ACHN (cell line): ENCODE results near the gene EXOC4.

Source experiments
- DNase-seq: peaks from one replicate; pipeline ENCODE4 v3.0.0-alpha.2; 2015
- in situ Hi-C: cut with HindIII; loops from 2 replicates; pipeline ENCODE4 v1.10.0; 2017; ENCODE audit warnings: low sequenced_read_pairs, low pct_ligation_motif_present, low pct_unique_long_range_greater_than_20kb

EXOC4 gene

GRCh38 chr7:133652547-133652946, 399.7 kb downstream of the EXOC4 start:
- in situ Hi-C loops, result no loop called here
- no peak for DNase-seq

GRCh38 chr7:133654547-133654946, 401.7 kb downstream of the EXOC4 start:
- in situ Hi-C loops, result no loop called here
- no peak for DNase-seq

GRCh38 chr7:133662276-133662675, 409.4 kb downstream of the EXOC4 start:
- in situ Hi-C loops, result no loop called here
- no peak for DNase-seq

GRCh38 chr7:133662830-133663229, 410.0 kb downstream of the EXOC4 start:
- in situ Hi-C loops, result no loop called here
- DNase-seq, result no peak

GRCh38 chr7:133664528-133664927, 411.6 kb downstream of the EXOC4 start:
- DNase-seq, result no peak
- in situ Hi-C loops, result no loop called here

- no peak for DNase-seq
- in situ Hi-C loops, result no loop called here
These were observed 415.6 kb downstream of the EXOC4 start for GRCh38 chr7:133668296-133669060.

- no peak for DNase-seq
- in situ Hi-C loops, result no loop called here
These were observed 416.2 kb downstream of the EXOC4 start for GRCh38 chr7:133669061-133669455.

GRCh38 chr7:133670250-133670649, 417.4 kb downstream of the EXOC4 start:
- no peak for DNase-seq
- in situ Hi-C loops, result no loop called here

- in situ Hi-C loops, result no loop called here
These were observed 420.0 kb downstream of the EXOC4 start for GRCh38 chr7:133672866-133673265.

GRCh38 chr7:133674079-133674763, 421.3 kb downstream of the EXOC4 start:
- DNase-seq, result no peak
- in situ Hi-C loops, result no loop called here

More at GRCh38 chr7:133672866-133673265, 420.0 kb downstream of the EXOC4 start:
- DNase-seq, result peak; percentile 37

GRCh38 chr7:133675510-133676218, 422.8 kb downstream of the EXOC4 start:
- DNase-seq, result no peak
- in situ Hi-C loops, result no loop called here

- DNase-seq, result no peak
- in situ Hi-C loops, result no loop called here
These were observed 424.0 kb downstream of the EXOC4 start for GRCh38 chr7:133676805-133677370.

- no peak for DNase-seq
- in situ Hi-C loops, result no loop called here
These were observed 425.4 kb downstream of the EXOC4 start for GRCh38 chr7:133678137-133678814.

- in situ Hi-C loops, result no loop called here
- no peak for DNase-seq
These were observed 427.1 kb downstream of the EXOC4 start for GRCh38 chr7:133679977-133680376.

- no peak for DNase-seq
- in situ Hi-C loops, result no loop called here
These were observed 428.7 kb downstream of the EXOC4 start for GRCh38 chr7:133681529-133681928.

GRCh38 chr7:133682364-133683181, 429.7 kb downstream of the EXOC4 start:
- DNase-seq, result no peak
- in situ Hi-C loops, result no loop called here

GRCh38 chr7:133683182-133683454, 430.2 kb downstream of the EXOC4 start:
- in situ Hi-C loops, result no loop called here

More at GRCh38 chr7:133683182-133683454, 430.2 kb downstream of the EXOC4 start:
- DNase-seq, result no peak
